Measurements from ENCODE around the gene RND1. TPM values are rescaled to one million over a fixed set of nuclear protein-coding genes. Genes with fewer than 3 reads are reported as not detected.

The RND1 gene
- total RNA-seq, 4 donors from 2014 or later, result 0.68 to 3.0 (median 1.6) TPM

GRCh38 chr12:48889679-48890078 is 24.0 kb upstream of the RND1 start:
- no peak for TF ChIP-seq CTCF (IDR thresholded peaks at IDR 0.05)
- TF ChIP-seq POLR2A (IDR thresholded peaks at IDR 0.05), result no peak
- no peaks in the 10 kb centered on the region for H3K27me3 ChIP-seq
- intact Hi-C loops (cut with DNase I), result loop anchor here (2.0 kb wide), 1 partner anchor 35 kb away; no protein-coding TSS in a partner anchor
- peaks cover 0 to 8% of the 10 kb centered on the region in 2 donors for H3K4me1 ChIP-seq
- H3K27ac ChIP-seq, result no peak overlapping the region
- H3K4me3 ChIP-seq (replicated peaks in 1 of 3), result no peak overlapping the region
- 77 to 85% methylated on average over 3 of the region's 3 CpGs for WGBS, 2 donors
- no peaks in the 10 kb centered on the region for H3K9me3 ChIP-seq
- no peaks in the 10 kb centered on the region for H3K36me3 ChIP-seq
- DNase-seq, result no peak

GRCh38 chr12:48883305-48884161 is 17.9 kb upstream of the RND1 start:
- peak overlapping the region in 2 of 3 donors; percentile 72 to 94 for H3K27ac ChIP-seq
- H3K4me3 ChIP-seq (replicated peaks in 1 of 3), result no peak overlapping the region
- no peaks in the 10 kb centered on the region for H3K36me3 ChIP-seq
- no peak for TF ChIP-seq CTCF (IDR thresholded peaks at IDR 0.05)
- no peak for DNase-seq
- intact Hi-C loops (cut with DNase I), result no loop called here
- 75 to 80% methylated on average over 13 of the region's 13 CpGs for WGBS, 2 donors
- no peaks in the 10 kb centered on the region for H3K27me3 ChIP-seq
- no peaks in the 10 kb centered on the region for H3K9me3 ChIP-seq
- H3K4me1 ChIP-seq, result peaks cover 19 to 27% of the 10 kb centered on the region in 2 donors

- no peaks in the 10 kb centered on the region for H3K9me3 ChIP-seq
- H3K4me1 ChIP-seq, result peaks cover 19 to 27% of the 10 kb centered on the region in 2 donors
- H3K36me3 ChIP-seq, result no peaks in the 10 kb centered on the region
- TF ChIP-seq POLR2A (IDR thresholded peaks at IDR 0.05) (no peak), CTCF (IDR thresholded peaks at IDR 0.05) (no peak)
- intact Hi-C loops (cut with DNase I), result no loop called here
- no peak overlapping the region for H3K4me3 ChIP-seq (replicated peaks in 1 of 3)
- H3K27me3 ChIP-seq, result no peaks in the 10 kb centered on the region
- WGBS, 2 donors, result 84 to 88% methylated on average over 3 of the region's 3 CpGs
- peak overlapping the region; percentile 69 to 94 (median 72) for H3K27ac ChIP-seq
- no peak for DNase-seq
Observed at GRCh38 chr12:48882972-48883304, 17.3 kb upstream of the RND1 start.

- Histone ChIP-seq H3K27ac (peak overlapping the region; percentile 69 to 94 (median 72)), H3K4me1 (peaks cover 19 to 27% of the 10 kb centered on the region in 2 donors), H3K27me3 (no peaks in the 10 kb centered on the region), H3K36me3 (no peaks in the 10 kb centered on the region), H3K4me3 (replicated peaks in 1 of 3) (no peak overlapping the region), H3K9me3 (no peaks in the 10 kb centered on the region)
- peak in 1 of 2 donors; percentile 31 for TF ChIP-seq POLR2A (IDR thresholded peaks at IDR 0.05)
- TF ChIP-seq CTCF (IDR thresholded peaks at IDR 0.05), result no peak
- DNase-seq, result peak; percentile 82 to 88
- intact Hi-C loops (cut with DNase I), result no loop called here
- 2 to 3% methylated on average over 10 of the region's 10 CpGs for WGBS, 2 donors
Observed at GRCh38 chr12:48882315-48882687, 16.6 kb upstream of the RND1 start.

GRCh38 chr12:48881686-48882314 is 16.1 kb upstream of the RND1 start:
- intact Hi-C loops (cut with DNase I), result no loop called here
- whole genome bisulfite sequencing, 2 donors, result 14 to 20% methylated on average over 9 of the region's 9 CpGs
- Histone ChIP-seq H3K4me1 (peaks cover 19 to 27% of the 10 kb centered on the region in 2 donors), H3K27me3 (no peaks in the 10 kb centered on the region), H3K9me3 (no peaks in the 10 kb centered on the region), H3K27ac (peak overlapping the region; percentile 57 to 94 (median 72)), H3K4me3 (replicated peaks in 1 of 3) (no peak overlapping the region), H3K36me3 (no peaks in the 10 kb centered on the region)
- TF ChIP-seq POLR2A (IDR thresholded peaks at IDR 0.05) (no peak), CTCF (IDR thresholded peaks at IDR 0.05) (no peak)
- peak in 1 of 2 donors; percentile 13 for DNase-seq

Measured in thyroid gland (tissue), 4 donors.